ENCODE data around the gene RYR1.
"Not testable (repeated sequence)": the region's sequence is repeated elsewhere in the genome, so short reads cannot be mapped to it uniquely, and the experiment has no call there.

DNA sequence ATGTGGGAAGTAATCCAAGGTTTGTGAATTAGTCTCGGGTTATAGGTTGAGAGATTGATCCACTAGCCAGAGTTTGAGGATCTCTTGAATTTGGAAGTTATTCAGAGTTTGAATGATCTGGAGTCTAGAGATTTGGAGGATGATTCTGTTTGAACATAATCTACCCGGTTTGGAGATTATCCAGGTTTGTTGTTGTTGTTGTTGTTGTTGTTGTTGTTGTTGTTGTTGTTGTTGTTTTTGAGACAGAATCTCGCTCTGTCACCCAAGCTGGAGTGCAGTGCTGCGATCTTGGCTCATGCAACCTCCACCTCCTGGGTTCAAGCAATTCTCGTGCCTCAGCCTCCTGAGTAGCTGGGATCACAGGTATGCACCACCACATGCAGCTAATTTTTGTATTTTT, 21.6 kb upstream of the RYR1 start:
- TF ChIP-seq, protein P1, sequence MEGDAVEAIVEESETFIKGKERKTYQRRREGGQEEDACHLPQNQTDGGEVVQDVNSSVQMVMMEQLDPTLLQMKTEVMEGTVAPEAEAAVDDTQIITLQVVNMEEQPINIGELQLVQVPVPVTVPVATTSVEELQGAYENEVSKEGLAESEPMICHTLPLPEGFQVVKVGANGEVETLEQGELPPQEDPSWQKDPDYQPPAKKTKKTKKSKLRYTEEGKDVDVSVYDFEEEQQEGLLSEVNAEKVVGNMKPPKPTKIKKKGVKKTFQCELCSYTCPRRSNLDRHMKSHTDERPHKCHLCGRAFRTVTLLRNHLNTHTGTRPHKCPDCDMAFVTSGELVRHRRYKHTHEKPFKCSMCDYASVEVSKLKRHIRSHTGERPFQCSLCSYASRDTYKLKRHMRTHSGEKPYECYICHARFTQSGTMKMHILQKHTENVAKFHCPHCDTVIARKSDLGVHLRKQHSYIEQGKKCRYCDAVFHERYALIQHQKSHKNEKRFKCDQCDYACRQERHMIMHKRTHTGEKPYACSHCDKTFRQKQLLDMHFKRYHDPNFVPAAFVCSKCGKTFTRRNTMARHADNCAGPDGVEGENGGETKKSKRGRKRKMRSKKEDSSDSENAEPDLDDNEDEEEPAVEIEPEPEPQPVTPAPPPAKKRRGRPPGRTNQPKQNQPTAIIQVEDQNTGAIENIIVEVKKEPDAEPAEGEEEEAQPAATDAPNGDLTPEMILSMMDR (IDR thresholded peaks at IDR 0.05; ENCODE audit: insufficient read depth, low read length, poor library complexity, severe bottlenecking) = not testable (repeated sequence)
- TF ChIP-seq EZH2phosphoT487 (conservative IDR thresholded peaks at IDR 0.05; ENCODE audit: low read length) = not testable (repeated sequence)

All from SU-DHL-6 (cell line).